DOHH2 (cell line): ENCODE measurements around the gene ALAS1.

Source experiments
- H3F3A ChIP-seq: fragments of 200-600 bp; sonication (generic), shearing (Covaris generic); 2 replicates; pipeline ENCODE4 v1.6.0; 2016; ENCODE audit warnings: antibody characterized with exemption, mild to moderate bottlenecking; ENCODE audit not compliant: control insufficient read depth, insufficient read depth
- H3K27ac ChIP-seq: fragments of 200-600 bp; sonication (generic); 2 replicates; pipeline ENCODE4 v1.5.1; 2014; ENCODE audit warnings: low read depth, mild to moderate bottlenecking, low read length, moderate library complexity
- H3K27me3 ChIP-seq: fragments of 200-600 bp; sonication (generic); 2 replicates; pipeline ENCODE4 v1.6.1; 2014; ENCODE audit warnings: mild to moderate bottlenecking, low read length, mixed read lengths; ENCODE audit not compliant: control insufficient read depth
- H3K36me3 ChIP-seq: fragments of 200-600 bp; sonication (generic); 2 replicates; pipeline ENCODE4 v1.6.1; 2014; ENCODE audit warnings: mild to moderate bottlenecking, low read length, moderate library complexity, mixed read lengths; ENCODE audit not compliant: control insufficient read depth
- H3K4me1 ChIP-seq: fragments of 200-600 bp; sonication (generic); 2 replicates; pipeline ENCODE4 v1.6.1; 2014; ENCODE audit warnings: mild to moderate bottlenecking, low read length, mixed read lengths; ENCODE audit not compliant: control insufficient read depth
- H3K4me2 ChIP-seq: fragments of 200-600 bp; sonication (generic); 2 replicates; pipeline ENCODE4 v1.6.0; 2014; ENCODE audit warnings: mild to moderate bottlenecking, low read length, moderate library complexity
- H3K4me3 ChIP-seq: fragments of 200-600 bp; sonication (generic); 2 replicates; pipeline ENCODE4 v1.5.1; 2014; ENCODE audit warnings: mild to moderate bottlenecking, low read length, mixed read lengths
- H3K79me2 ChIP-seq: fragments of 200-600 bp; sonication (generic); 2 replicates; pipeline ENCODE4 v1.6.1; 2014; ENCODE audit warnings: mild to moderate bottlenecking, low read length, mixed read lengths; ENCODE audit not compliant: control insufficient read depth
- H3K9me2 ChIP-seq: fragments of 200-600 bp; sonication (generic); replicated peaks from 2 replicates; pipeline ENCODE4 v1.6.1; 2014; ENCODE audit warnings: mild to moderate bottlenecking, low read length, mixed read lengths; ENCODE audit not compliant: control insufficient read depth
- H3K9me3 ChIP-seq: fragments of 200-600 bp; sonication (generic); 2 replicates; pipeline ENCODE4 v1.6.1; 2014; ENCODE audit warnings: antibody characterized with exemption, low read length, mixed read lengths; ENCODE audit not compliant: control insufficient read depth, insufficient read depth
- H4K20me1 ChIP-seq: fragments of 200-600 bp; sonication (generic); 2 replicates; pipeline ENCODE4 v1.6.0; 2014; ENCODE audit warnings: low read depth, mild to moderate bottlenecking, antibody characterized with exemption, low read length, moderate library complexity; ENCODE audit not compliant: control insufficient read depth, insufficient read depth
- CTCF ChIP-seq: fragments of 200-600 bp; sonication (generic); IDR thresholded peaks from one replicate; pipeline ENCODE4 v1.5.1; 2014; ENCODE audit warnings: antibody characterized with exemption, mild to moderate bottlenecking, low read depth, low read length; ENCODE audit not compliant: poor library complexity, severe bottlenecking
- EZH2phosphoT487 ChIP-seq: fragments of 200-600 bp; sonication (generic); IDR thresholded peaks from 2 replicates; pipeline ENCODE4 v1.6.1; 2017; ENCODE audit warnings: borderline replicate concordance, mild to moderate bottlenecking, antibody characterized with exemption, low read length, moderate library complexity, mixed read lengths

The ALAS1 gene

GRCh38 chr3:52256622-52257021 lies 58.7 kb downstream of the ALAS1 start:
- Histone ChIP-seq H3K36me3 (peaks cover 98% of the 10 kb centered on the region), H3K27me3 (no peaks in the 10 kb centered on the region), H3F3A (peaks cover 18% of the 10 kb centered on the region), H3K4me1 (peaks cover 46% of the 10 kb centered on the region), H3K79me2 (peaks cover 37% of the 10 kb centered on the region), H4K20me1 (peaks cover 18% of the 10 kb centered on the region; the same call in 1 of the 2 replicates), H3K4me2 (no peak overlapping the region), H3K9me3 (no peaks in the 10 kb centered on the region), H3K9me2 (no peaks in the 10 kb centered on the region), H3K4me3 (no peak overlapping the region), H3K27ac (no peak overlapping the region)
- TF ChIP-seq CTCF (no peak), EZH2phosphoT487 (no peak)

DNA sequence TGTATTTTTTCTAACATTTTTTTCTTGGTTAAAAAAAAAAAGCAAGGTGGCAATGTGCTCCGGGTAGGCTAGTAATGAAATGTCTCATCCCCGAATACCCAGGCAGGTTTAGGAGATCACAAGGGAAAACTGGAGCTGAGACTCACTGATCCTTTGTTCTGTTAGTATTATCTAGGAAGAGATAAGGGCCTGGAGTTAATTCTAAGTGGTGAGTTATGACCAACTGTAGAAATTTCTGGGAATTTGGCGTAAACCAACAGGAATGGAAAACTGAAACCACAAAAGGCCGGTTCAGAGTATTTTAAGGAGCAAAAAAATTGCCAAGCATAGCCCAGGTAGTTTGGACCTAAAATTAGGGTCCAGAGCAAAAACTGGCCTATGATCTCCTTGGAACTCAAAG lies 60.0 kb downstream of the ALAS1 start:
- TF ChIP-seq CTCF: no peak
- no peak for TF ChIP-seq EZH2phosphoT487
- peaks cover 98% of the 10 kb centered on the region for H3K36me3 ChIP-seq
- H3F3A ChIP-seq: peaks cover 18% of the 10 kb centered on the region
- H3K4me1 ChIP-seq: peaks cover 45% of the 10 kb centered on the region
- H3K27me3 ChIP-seq: no peaks in the 10 kb centered on the region
- H4K20me1 ChIP-seq: peaks cover 18% of the 10 kb centered on the region; the same call in 1 of the 2 replicates
- H3K79me2 ChIP-seq: peaks cover 48% of the 10 kb centered on the region
- no peak overlapping the region for H3K27ac ChIP-seq
- H3K4me3 ChIP-seq: no peak overlapping the region
- no peak overlapping the region for H3K4me2 ChIP-seq
- no peaks in the 10 kb centered on the region for H3K9me3 ChIP-seq
- H3K9me2 ChIP-seq: no peaks in the 10 kb centered on the region

- Histone ChIP-seq H4K20me1 (peaks cover 12% of the 10 kb centered on the region; the same call in 1 of the 2 replicates), H3K4me2 (no peak overlapping the region), H3K27me3 (no peaks in the 10 kb centered on the region), H3K36me3 (peaks cover 98% of the 10 kb centered on the region), H3K27ac (no peak overlapping the region), H3K4me1 (peaks cover 34% of the 10 kb centered on the region), H3F3A (peaks cover 14% of the 10 kb centered on the region), H3K79me2 (peaks cover 52% of the 10 kb centered on the region), H3K4me3 (no peak overlapping the region), H3K9me3 (no peaks in the 10 kb centered on the region), H3K9me2 (no peaks in the 10 kb centered on the region)
- no peak for TF ChIP-seq CTCF
- no peak for TF ChIP-seq EZH2phosphoT487
Measured at GRCh38 chr3:52259035-52259434, 61.1 kb downstream of the ALAS1 start.
